ENCODE measurements around the gene PRKAG2.

PRKAG2 gene

GRCh38 chr7:151642746-151643145, 234.2 kb downstream of the PRKAG2 start:
- no peak overlapping the region for H3K4me3 ChIP-seq (replicated peaks in 1 of 2; ENCODE audit: low read depth in 2 of 2, low read length in 2 of 2)
- no peak for TF ChIP-seq CTCF (IDR thresholded peaks at IDR 0.05; ENCODE audit: low read depth, low read length)
- no peak for DNase-seq (ENCODE audit: low read depth in 2 of 2)

DNA sequence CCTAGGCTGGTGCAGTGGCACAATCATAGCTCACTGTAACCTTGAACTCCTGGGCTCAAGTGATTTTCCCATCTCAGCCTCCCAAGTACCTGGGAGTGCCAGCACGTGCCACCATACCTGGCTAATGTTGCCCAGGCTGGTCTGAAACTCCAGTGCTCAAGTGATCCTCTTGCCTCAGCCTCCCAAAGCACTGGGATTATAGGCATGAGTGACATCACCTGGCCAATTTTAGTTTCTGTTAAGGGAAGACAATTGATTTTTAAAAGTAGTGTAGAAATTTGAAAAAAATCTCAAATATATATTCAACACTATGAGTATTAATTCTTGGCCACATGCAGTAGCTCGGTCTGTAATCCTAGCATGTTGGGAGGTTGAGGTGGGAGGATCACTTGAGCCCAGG, 235.3 kb downstream of the PRKAG2 start:
- no peak for DNase-seq (ENCODE audit: low read depth in 2 of 2)
- no peak overlapping the region for H3K4me3 ChIP-seq (replicated peaks in 1 of 2; ENCODE audit: low read depth in 2 of 2, low read length in 2 of 2)
- no peak for TF ChIP-seq CTCF (IDR thresholded peaks at IDR 0.05; ENCODE audit: low read depth, low read length)

GRCh38 chr7:151637781-151638261, 239.1 kb downstream of the PRKAG2 start:
- no peak for TF ChIP-seq CTCF (IDR thresholded peaks at IDR 0.05; ENCODE audit: low read depth, low read length)
- H3K4me3 ChIP-seq (replicated peaks in 1 of 2; ENCODE audit: low read depth in 2 of 2, low read length in 2 of 2): no peak overlapping the region
- peak; percentile 21 to 28 for DNase-seq (ENCODE audit: low read depth in 2 of 2)

DNA sequence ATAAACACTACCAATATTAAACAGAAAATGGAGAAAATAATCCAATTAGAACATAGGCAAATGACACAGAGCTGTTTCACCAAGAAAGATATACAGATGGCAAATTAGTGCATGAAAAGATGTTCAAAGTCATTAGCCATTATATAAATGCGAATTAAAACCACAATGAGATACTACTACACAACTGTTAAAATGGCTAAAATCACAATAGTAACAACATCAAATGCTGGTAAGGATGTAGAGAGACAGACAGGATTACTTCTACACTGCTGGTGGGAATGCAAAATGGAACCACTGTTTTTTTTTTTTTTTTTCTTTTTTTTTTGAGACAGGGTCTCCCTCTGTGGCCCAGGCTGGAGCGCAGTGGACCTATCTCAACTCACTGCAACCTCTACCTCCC, 242.3 kb downstream of the PRKAG2 start:
- TF ChIP-seq CTCF (IDR thresholded peaks at IDR 0.05; ENCODE audit: low read depth, low read length): no peak
- no peak overlapping the region for H3K4me3 ChIP-seq (replicated peaks in 1 of 2; ENCODE audit: low read depth in 2 of 2, low read length in 2 of 2)
- DNase-seq (ENCODE audit: low read depth in 2 of 2): no peak

- DNase-seq (ENCODE audit: low read depth in 2 of 2): no peak
- TF ChIP-seq CTCF (IDR thresholded peaks at IDR 0.05; ENCODE audit: low read depth, low read length): no peak
- H3K4me3 ChIP-seq (replicated peaks in 1 of 2; ENCODE audit: low read depth in 2 of 2, low read length in 2 of 2): no peak overlapping the region
Measured at GRCh38 chr7:151633516-151633812, 243.5 kb downstream of the PRKAG2 start.

DNA sequence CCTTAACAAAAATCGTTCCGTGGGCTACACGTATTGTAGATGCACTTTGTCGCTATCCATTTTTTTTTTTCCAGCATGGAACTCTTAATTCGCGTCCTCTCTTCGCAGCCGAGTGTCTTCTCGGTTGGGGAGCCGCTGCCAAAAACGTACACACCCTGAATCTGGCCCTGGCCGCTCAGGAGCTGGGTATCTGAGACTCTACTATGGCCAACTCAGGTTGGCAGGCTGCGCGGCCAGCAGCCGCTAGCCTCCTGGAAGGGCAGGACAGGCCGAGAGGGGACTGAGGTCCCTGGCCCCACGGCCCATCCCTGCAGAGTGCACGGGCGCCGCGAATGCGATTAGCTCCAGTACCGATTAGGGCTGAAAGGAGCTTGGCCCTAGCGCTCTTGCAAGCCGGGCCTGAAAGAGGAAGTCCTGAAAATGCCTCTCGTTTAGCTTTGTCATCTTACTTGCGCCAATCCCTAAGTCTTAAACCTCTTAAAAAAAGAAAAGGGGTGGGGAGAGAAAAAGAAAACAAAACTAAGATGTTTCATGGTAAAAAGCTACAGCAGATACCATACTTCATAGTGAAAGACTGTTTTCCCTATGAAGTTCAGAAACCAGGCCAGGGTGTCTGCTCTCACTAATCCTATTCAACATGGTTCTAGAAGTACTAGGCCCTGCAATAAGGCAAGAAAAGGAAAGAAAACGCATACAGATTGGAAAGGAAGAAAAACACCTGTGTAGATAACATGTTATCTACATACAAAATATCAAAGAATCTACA, 244.0 kb downstream of the PRKAG2 start:
- H3K4me3 ChIP-seq (replicated peaks in 1 of 2; ENCODE audit: low read depth in 2 of 2, low read length in 2 of 2): peak overlapping the region; percentile 41 to 80
- TF ChIP-seq CTCF (IDR thresholded peaks at IDR 0.05; ENCODE audit: low read depth, low read length): no peak
- DNase-seq (ENCODE audit: low read depth in 2 of 2): peak; percentile 62 to 67
